K562 (cell line): Measurements from ENCODE around the gene PLCD4. TPM values are rescaled to one million over a fixed set of nuclear protein-coding genes. Genes with fewer than 3 reads are reported as not detected.

Experiments used
- CBX3 ChIP-seq, 2 experiments: IDR thresholded peaks; 1 replicate in 1 of 2; 2 replicates in 1 of 2; pipeline ENCODE4 v1.6.1; 2012; ENCODE audit warnings: inconsistent platforms in 2 of 2, low read length in 2 of 2, borderline replicate concordance in 1 of 2, control low read depth in 1 of 2
- FIP1L1 ChIP-seq: fragments of 200-400 bp; formaldehyde crosslinking; IDR thresholded peaks from 2 replicates; pipeline ENCODE4 v1.6.1; 2018; ENCODE audit warnings: mild to moderate bottlenecking, low read depth, low read length; ENCODE audit not compliant: poor library complexity, severe bottlenecking
- FOXK1 ChIP-seq: sonication (generic); formaldehyde crosslinking; IDR thresholded peaks from 2 replicates; pipeline ENCODE4 v1.8.0; 2022; ENCODE audit warnings: missing genetic modification reagents, mild to moderate bottlenecking, borderline replicate concordance
- GTF2A2 ChIP-seq: IDR thresholded peaks from 2 replicates; pipeline ENCODE4 v1.6.1; 2016; ENCODE audit warnings: mild to moderate bottlenecking, missing genetic modification characterization, missing compliant biosample characterization
- GTF2F1 ChIP-seq: IDR thresholded peaks from 2 replicates; pipeline ENCODE4 v1.6.1; 2011; ENCODE audit warnings: low read depth, low read length, improper control_type of control experiment
- HDAC1 ChIP-seq, 2 experiments: fragments of 450-650 bp; IDR thresholded peaks; 2 replicates each; pipeline ENCODE4 v1.6.1; 2016 to 2017; ENCODE audit warnings: inconsistent platforms in 1 of 2, mild to moderate bottlenecking in 1 of 2, moderate library complexity in 1 of 2
- NFATC3 ChIP-seq: fragments of 450-650 bp; IDR thresholded peaks from 2 replicates; pipeline ENCODE4 v1.6.1; 2017; ENCODE audit warnings: mild to moderate bottlenecking
- NUFIP1 ChIP-seq: fragments of 450-650 bp; IDR thresholded peaks from 2 replicates; pipeline ENCODE4 v1.6.1; 2018; ENCODE audit not compliant: partially characterized antibody
- PRMT5 ChIP-seq: sonication (generic); formaldehyde crosslinking; IDR thresholded peaks from 2 replicates; pipeline ENCODE4 v1.5.0; 2020; ENCODE audit warnings: missing genetic modification reagents
- PTRF ChIP-seq: fragments of 450-650 bp; IDR thresholded peaks from 2 replicates; pipeline ENCODE4 v1.6.1; 2016; ENCODE audit warnings: mild to moderate bottlenecking, missing genetic modification characterization, missing compliant biosample characterization
- PURB ChIP-seq: sonication (generic); formaldehyde crosslinking; IDR thresholded peaks from 2 replicates; pipeline ENCODE4 v1.9.0; 2021; ENCODE audit warnings: low read depth, mild to moderate bottlenecking, missing genetic modification reagents
- PYGO2 ChIP-seq: fragments of 450-650 bp; IDR thresholded peaks from 2 replicates; pipeline ENCODE4 v1.6.1; 2016; ENCODE audit warnings: mild to moderate bottlenecking, missing genetic modification characterization, moderate library complexity, missing compliant biosample characterization
- SMAD2 ChIP-seq: fragments of 150-350 bp; IDR thresholded peaks from 2 replicates; pipeline ENCODE4 v1.6.1; 2014; ENCODE audit warnings: low read depth, mild to moderate bottlenecking, low read length
- SRSF9 ChIP-seq: fragments of 200-400 bp; formaldehyde crosslinking; IDR thresholded peaks from 2 replicates; pipeline ENCODE4 v1.6.1; 2017; ENCODE audit warnings: low read depth, low read length, borderline replicate concordance
- STAT5A ChIP-seq: IDR thresholded peaks from 2 replicates; pipeline ENCODE4 v1.6.1; 2012; ENCODE audit warnings: low read length, inconsistent platforms, borderline replicate concordance
- ZFX ChIP-seq: sonication (generic); formaldehyde crosslinking; IDR thresholded peaks from 2 replicates; pipeline ENCODE4 v1.8.0; 2022; ENCODE audit warnings: mild to moderate bottlenecking, missing genetic modification reagents, moderate library complexity
- ZNF766 ChIP-seq: fragments of 200-800 bp; sonication (Bioruptor generic); conservative IDR thresholded peaks from 2 replicates; pipeline ENCODE4 v1.6.1; 2016; ENCODE audit warnings: missing genetic modification characterization, missing compliant biosample characterization
- polyA plus RNA-seq, 8 experiments: library from polyadenylated mRNA; depleted of rRNA in 4 of 8; stranded (reverse) in 5 of 8; unstranded in 3 of 8; fragments of >200 nt; fragmentation: Nextera tagmentation in 2 of 8; fragmentation: Illumina TruSeq in 1 of 8; extraction: Ambion mirVana in 2 of 8; extraction: Trizol in 1 of 8; gene quantifications; 2 replicates each; pipeline versions ENCODE4 v1.2.1 to v1.2.3, GENCODE V29; 2011 to 2014; ENCODE audit warnings: inconsistent platforms in 1 of 8, missing spikeins in 1 of 8
- total RNA-seq, 7 experiments: library from RNA; depleted of rRNA in 6 of 7; stranded (reverse); fragments of >200 nt in 6 of 7; fragmentation: Illumina TruSeq in 2 of 7; extraction: Trizol in 2 of 7; gene quantifications; 2 replicates each; pipeline versions ENCODE4 v1.2.1 to v1.2.3, GENCODE V29; 2011 to 2021; ENCODE audit warnings: low replicate concordance in 1 of 7
- TF ChIP-seq, protein P1 (sequence below): fragments of 250-450 bp; sonication (Bioruptor Pico); IDR thresholded peaks from 2 replicates; pipeline ENCODE4 v1.4.0; 2020; ENCODE audit warnings: mild to moderate bottlenecking, moderate library complexity
- TF ChIP-seq, protein P2 (sequence below): fragments of 450-650 bp; conservative IDR thresholded peaks from 2 replicates; pipeline ENCODE4 v1.6.1; 2016; ENCODE audit warnings: missing genetic modification characterization, low read depth, mild to moderate bottlenecking, missing compliant biosample characterization, moderate library complexity
- TF ChIP-seq, protein P3 (sequence below), 2 experiments: IDR thresholded peaks; 2 replicates each; pipeline ENCODE4 v1.6.1; 2011; ENCODE audit warnings: borderline replicate concordance in 1 of 2, control low read depth in 1 of 2, low read depth in 1 of 2, low read length in 1 of 2, mild to moderate bottlenecking in 1 of 2, mixed read lengths in 1 of 2, moderate library complexity in 1 of 2; ENCODE audit not compliant: insufficient read depth in 1 of 2, insufficient read length in 1 of 2, poor library complexity in 1 of 2, severe bottlenecking in 1 of 2; ENCODE audit errors: extremely low read depth in 1 of 2
- TF ChIP-seq, protein P4 (sequence below): sonication (generic); formaldehyde crosslinking; IDR thresholded peaks from 2 replicates; pipeline ENCODE4 v1.8.1; 2023; ENCODE audit warnings: mild to moderate bottlenecking, missing genetic modification reagents

The PLCD4 gene
- total and polyA plus RNA-seq, 9 of the 15 experiments (the other 6 are each of a cell fraction or from before 2014, with no cell fraction given), result 0.13 to 0.38 TPM; not detected in 7

DNA sequence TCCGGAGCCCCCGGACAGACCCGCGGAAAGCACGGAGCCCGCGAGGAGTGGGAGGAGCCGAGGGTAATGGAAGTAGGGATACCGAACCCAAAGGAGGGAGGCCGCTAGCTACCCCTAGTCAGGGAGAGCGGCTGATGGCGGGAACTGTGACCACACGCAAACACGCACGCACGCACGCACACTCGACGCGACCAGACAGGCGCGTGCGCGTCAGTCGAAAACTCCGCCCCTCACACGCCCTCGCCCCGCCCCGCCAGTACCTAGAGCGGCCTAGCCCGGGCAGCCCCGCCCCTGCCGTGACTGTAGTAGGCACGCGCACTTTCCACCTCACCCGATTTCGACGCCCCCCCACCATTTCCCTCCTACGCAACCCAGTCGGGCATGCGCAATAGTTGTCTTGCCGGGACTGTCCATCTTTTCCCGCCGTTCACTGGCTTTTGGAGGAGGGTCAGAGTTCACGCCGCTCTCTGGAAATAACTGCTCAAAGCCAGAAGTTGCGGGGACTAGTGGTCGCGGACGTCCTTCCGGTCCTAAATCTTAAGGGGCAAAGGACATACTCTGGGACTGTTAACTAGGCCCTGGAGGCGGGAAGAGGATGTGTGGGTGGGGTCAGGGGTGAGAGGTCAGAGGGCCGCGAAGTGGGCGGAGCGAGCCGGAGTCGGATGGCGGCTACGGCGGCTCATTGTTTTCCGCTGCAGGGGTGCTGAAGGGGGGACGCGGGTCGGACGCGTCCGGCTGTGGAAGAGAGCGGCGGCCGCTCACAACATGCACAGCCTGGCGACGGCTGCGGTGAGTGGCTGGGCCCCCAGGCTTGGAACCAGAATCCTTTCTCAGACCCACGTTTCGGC lies 39.3 kb upstream of the PLCD4 start, which contains the start of the genes CNOT9 and USP37 (continued):
- no peak for TF ChIP-seq PTRF
- TF ChIP-seq FOXK1 (CRISPR knock-in tag), result no peak
- no peak for TF ChIP-seq GTF2F1
- TF ChIP-seq NFATC3, result no peak
- no peak for TF ChIP-seq NUFIP1
- no peak for TF ChIP-seq STAT5A
- TF ChIP-seq, protein P1, sequence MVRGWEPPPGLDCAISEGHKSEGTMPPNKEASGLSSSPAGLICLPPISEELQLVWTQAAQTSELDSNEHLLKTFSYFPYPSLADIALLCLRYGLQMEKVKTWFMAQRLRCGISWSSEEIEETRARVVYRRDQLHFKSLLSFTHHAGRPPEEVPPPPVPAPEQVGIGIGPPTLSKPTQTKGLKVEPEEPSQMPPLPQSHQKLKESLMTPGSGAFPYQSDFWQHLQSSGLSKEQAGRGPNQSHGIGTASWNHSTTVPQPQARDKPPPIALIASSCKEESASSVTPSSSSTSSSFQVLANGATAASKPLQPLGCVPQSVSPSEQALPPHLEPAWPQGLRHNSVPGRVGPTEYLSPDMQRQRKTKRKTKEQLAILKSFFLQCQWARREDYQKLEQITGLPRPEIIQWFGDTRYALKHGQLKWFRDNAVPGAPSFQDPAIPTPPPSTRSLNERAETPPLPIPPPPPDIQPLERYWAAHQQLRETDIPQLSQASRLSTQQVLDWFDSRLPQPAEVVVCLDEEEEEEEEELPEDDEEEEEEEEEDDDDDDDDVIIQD (CRISPR knock-in tag), result no peak
- TF ChIP-seq, protein P2, sequence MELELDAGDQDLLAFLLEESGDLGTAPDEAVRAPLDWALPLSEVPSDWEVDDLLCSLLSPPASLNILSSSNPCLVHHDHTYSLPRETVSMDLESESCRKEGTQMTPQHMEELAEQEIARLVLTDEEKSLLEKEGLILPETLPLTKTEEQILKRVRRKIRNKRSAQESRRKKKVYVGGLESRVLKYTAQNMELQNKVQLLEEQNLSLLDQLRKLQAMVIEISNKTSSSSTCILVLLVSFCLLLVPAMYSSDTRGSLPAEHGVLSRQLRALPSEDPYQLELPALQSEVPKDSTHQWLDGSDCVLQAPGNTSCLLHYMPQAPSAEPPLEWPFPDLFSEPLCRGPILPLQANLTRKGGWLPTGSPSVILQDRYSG, result peak; percentile 56; the same call in 1 of the 2 replicates
- TF ChIP-seq, protein P3, sequence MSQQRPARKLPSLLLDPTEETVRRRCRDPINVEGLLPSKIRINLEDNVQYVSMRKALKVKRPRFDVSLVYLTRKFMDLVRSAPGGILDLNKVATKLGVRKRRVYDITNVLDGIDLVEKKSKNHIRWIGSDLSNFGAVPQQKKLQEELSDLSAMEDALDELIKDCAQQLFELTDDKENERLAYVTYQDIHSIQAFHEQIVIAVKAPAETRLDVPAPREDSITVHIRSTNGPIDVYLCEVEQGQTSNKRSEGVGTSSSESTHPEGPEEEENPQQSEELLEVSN (IDR thresholded peaks at IDR 0.05; ENCODE audit: borderline replicate concordance in 1 of 2, extremely low read depth in 1 of 2, insufficient read depth in 1 of 2, insufficient read length in 1 of 2, low read depth in 1 of 2, low read length in 1 of 2, poor library complexity in 1 of 2, severe bottlenecking in 1 of 2), result peak; percentile 99
- no peak for TF ChIP-seq PRMT5 (CRISPR knock-in tag)
- TF ChIP-seq FIP1L1, result peak; percentile 63
- TF ChIP-seq ZNF766, result no peak
- peak in 1 of 2 experiments; percentile 98; a peak in 2 of 3 replicates for TF ChIP-seq CBX3 (IDR thresholded peaks at IDR 0.05; ENCODE audit: borderline replicate concordance in 1 of 2, low read length in 2 of 2)
- no peak; a peak in 1 of 4 replicates for TF ChIP-seq HDAC1 (IDR thresholded peaks at IDR 0.05)
- TF ChIP-seq, protein P4, sequence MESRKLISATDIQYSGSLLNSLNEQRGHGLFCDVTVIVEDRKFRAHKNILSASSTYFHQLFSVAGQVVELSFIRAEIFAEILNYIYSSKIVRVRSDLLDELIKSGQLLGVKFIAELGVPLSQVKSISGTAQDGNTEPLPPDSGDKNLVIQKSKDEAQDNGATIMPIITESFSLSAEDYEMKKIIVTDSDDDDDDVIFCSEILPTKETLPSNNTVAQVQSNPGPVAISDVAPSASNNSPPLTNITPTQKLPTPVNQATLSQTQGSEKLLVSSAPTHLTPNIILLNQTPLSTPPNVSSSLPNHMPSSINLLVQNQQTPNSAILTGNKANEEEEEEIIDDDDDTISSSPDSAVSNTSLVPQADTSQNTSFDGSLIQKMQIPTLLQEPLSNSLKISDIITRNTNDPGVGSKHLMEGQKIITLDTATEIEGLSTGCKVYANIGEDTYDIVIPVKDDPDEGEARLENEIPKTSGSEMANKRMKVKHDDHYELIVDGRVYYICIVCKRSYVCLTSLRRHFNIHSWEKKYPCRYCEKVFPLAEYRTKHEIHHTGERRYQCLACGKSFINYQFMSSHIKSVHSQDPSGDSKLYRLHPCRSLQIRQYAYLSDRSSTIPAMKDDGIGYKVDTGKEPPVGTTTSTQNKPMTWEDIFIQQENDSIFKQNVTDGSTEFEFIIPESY (CRISPR knock-in tag), result no peak
- TF ChIP-seq SRSF9, result no peak
- TF ChIP-seq ZFX (CRISPR knock-in tag), result peak; percentile 97
- no peak for TF ChIP-seq SMAD2
- TF ChIP-seq GTF2A2 (tag), result no peak
- no peak for TF ChIP-seq PURB (CRISPR knock-in tag)
- TF ChIP-seq PYGO2 (tag), result no peak
